HG03095 (cell line): ENCODE results near the gene GNL1.

Source experiments
- ATAC-seq: cut with Tn5 transposase; IDR thresholded peaks from one replicate; pipeline ENCODE4 v1.9.1; 2021; ENCODE audit warnings: moderate library complexity; ENCODE audit not compliant: unreplicated experiment

The GNL1 gene

DNA sequence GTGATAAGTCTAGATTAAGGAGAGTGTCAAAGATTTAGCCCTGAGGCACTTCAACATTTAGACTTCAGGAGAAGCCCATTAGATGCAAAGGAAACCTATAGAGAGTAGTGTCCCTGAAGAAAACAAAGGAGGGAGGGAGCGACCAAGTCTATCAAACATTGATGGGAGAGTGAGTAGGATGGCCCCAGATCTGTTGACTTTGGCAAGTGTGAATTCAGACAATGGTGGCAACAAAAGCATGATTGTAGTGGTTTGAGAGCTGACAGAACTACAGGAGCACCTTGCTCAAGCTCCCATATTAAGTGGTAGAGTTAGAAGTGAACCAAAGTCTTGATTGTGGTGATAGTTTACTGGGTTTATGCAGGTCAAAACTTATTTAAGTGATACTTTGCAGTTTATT, 14.0 kb upstream of the GNL1 start:
- ATAC-seq: no peak

DNA sequence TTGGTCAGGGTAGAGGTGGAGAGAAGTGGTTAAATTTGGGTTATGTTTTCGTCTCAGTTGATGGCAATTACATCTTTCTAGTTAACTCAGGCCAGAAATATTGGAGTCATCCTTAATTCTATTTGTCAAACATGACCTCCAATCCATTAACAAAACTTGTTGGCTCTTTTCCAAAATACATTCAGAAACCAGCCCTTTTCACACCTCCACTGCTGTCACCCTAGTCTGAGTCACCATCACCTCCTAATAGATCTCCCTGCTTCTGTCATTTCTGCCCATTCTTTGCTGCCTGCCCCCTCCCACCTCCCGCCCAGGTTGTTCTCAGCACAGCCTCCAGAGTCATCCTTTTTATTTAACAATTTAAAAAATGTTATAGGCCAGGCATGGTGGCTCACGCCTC, 12.0 kb upstream of the GNL1 start:
- ATAC-seq: no peak

DNA sequence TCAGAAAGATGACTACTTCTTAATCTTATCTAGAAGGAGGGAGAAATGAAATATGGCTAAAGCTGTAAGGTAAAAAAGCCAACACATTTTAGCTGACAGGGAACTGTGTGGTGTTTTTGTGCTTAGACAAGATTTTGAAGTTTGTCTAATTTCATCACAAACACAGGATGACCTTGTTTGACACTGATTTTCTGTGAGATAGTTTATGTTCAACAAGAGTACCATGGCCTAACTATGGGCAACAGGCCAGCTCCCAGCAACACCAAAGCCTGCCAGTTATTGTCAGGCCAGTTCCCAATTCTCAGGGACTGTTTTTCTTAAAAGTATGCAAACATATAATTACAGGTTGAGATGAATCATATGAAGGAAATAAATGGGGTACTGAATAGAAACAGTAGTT, 9.5 kb upstream of the GNL1 start:
- no peak for ATAC-seq

DNA sequence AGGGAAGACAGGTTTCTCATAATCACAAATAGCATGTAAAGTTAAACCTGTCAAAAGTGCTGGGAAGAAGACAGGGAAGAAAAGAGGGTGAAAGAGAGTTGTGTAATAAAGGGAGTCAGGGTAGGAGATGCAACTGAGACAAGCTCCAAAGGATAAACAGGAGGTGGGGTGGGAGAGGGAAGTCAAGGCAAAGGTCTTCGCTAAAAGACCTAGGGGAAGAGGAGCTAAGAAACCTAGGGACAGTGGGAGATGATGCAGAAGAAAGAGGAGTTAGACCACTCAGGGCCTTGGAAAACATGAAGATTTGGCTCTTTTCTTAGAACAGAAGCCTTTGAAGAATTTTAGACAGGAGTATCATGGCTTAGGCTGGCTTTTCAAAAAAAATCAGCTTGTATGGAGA, 7.8 kb upstream of the GNL1 start:
- ATAC-seq: no peak

DNA sequence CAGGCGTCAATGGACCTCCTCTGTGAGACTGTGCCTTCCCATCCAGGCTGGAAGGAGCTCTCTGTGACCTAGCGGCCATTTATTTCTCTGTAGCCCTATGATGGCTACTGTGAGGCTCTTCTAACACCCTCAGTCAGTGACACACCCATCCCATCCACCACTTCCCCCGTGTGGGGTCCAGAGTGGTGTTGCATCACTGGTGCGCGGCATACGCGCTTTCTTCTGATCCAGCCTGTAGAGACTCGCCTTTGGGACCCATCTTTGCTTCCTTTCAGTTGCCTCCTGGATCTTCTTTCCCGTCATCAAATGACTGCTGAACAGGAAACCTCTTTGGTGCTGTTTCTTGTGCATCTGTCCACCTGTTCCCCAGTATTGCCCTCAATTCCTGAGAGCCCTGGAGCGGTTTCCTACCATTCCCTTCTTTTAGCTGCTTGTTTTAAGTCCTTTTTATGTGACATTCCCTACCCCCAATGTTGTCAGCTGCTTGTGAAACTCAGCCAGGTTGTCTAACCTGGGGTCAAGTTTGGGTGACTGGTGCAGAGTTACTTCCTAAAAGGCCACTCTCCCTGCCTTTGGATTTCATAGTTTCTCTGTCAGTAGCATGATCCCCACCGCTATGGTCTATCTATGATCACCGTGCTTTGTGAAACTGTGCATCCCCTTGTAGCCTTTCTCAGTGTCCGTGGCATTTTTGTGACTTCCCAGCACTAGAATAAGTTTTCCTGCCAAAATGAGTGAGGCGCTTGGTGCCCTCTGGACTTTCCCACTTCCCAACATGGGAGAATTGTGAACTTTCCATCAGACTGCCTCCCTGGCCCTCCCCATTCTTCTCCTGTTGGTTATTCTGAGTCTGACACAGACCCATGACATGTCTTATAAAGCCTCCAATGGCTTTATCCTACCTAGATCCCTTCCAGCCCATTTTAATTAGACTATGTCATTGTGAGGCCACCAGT, 6.5 kb upstream of the GNL1 start:
- ATAC-seq: no peak

DNA sequence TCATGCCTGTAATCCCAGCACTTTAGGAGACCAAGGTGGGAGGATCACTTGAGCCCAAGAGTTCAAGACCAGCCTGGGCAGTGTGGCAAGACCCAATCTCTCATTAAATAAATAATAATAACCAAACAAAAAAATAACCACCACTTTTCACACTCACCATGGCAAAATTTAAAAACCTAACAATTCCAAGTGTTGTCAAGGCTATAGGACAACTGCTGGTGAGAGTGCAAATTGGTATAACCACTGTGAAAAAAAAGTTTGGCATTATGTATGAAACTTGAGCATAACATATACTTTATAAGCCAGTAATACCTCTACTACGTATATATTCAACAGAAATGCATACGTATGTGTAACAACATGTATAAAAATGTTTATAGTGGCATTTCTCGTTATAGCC, 4.6 kb upstream of the GNL1 start:
- ATAC-seq: no peak

DNA sequence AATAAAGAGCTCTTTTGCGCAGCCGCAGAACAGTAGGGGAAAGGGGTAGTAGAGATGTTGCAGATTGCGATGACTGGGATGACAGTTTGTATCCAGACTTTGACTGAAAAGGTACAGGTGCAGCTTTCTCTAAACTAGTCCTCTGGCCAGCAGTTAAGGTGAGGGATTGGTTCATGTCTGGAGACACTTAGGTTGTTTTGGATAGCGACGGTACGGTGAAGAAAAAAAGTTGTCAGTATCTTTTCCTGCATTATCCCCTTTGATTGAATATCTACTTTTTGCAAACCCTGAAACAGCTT, 1.3 kb upstream of the GNL1 start:
- ATAC-seq: no peak

DNA sequence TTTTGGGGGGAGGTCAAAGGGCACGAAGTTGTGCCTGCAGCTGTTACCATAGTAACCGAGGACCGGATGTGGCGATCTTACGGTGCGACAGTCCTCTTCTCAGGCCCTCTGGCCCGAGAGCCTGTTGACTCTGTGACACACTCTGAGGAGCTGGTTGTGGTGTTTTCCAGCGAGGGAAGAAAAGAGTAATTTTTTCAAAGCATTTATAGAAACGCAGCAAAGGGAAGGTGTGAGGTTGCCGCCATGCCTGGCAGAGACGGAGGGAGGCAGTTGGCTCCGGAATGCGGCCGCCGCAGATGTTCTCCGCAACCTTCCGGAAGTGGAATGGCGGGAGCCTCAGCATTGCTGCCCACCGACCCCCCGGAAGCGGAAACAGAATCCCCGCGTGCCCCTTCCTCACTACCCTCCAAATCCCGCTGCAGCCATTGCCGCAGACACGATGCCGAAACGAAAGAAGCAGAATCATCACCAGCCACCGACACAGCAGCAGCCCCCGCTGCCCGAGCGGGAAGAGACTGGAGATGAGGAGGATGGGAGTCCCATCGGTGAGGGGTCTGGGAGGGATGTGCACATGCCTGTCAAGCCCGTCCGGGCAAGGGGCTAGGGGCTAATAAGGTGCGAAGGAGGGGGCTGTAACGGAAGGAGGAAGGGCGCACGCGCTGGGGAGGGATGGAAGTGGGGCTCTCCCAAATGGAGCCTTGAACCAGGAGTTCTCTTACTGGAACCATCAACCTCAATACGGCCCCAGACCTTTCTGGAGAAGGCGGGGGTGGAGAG, 805 bp upstream of the GNL1 start, which contains the start of gene PRR3:
Gene PRR3 (plus strand): TSS at position 390 of the 777 bp plus-strand sequence. CDS start 50 bp downstream, at position 440.
- ATAC-seq: peak; percentile 52

DNA sequence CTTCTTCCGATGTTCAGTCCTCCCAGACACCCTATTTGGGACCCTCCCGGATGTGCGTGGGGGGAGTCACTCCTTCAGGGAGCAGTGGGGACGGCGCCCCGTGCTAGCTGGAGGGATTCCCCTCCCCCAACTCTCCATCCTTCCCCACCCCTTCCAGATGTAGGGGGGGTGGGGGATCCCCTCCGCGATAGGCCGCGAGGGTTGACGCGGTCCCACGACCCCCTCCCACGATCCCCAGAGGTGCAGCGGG, 548 bp downstream of the GNL1 start:
- ATAC-seq: no peak

DNA sequence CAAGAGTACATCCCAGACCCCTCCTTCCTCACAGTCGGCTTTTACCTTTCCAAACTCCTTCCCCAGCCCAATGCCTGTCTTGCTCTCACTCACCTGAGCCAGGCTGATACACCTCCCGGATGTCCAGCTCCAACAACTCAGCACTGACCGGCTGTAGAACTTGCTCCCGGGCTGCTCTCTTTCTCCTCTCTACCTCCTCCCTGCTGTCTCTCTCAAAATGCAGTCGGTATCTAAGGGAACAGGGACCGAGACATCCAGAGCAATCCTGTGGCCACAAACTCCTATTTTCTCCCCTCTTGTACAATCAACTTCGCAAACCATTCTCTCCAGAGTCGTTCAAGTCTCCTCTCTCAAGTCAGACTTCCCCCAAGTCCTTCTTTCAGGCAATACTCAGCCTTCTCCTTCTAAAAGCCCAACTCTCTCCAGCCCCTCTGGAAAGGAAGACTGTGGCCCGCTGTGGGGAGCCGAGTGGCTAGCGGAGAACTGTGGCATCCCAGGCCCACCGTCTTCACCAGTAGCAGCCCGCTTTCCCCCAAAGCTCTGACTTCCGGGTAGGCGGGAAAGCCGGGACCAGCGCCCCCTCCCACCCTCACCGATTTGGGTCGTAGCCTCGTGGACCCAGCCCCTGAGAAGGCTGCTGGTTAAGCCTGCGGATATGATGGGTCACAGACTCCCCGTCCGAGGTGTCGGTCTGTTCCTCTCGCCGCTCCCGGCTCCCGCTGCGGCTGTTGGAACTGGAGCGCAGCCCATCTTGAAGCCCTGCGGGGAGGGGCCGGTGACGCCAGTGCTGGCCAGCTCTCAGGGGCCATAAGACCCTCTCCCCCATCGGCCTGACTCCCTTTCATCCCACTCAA, 1.1 kb downstream of the GNL1 start:
- ATAC-seq: no peak

DNA sequence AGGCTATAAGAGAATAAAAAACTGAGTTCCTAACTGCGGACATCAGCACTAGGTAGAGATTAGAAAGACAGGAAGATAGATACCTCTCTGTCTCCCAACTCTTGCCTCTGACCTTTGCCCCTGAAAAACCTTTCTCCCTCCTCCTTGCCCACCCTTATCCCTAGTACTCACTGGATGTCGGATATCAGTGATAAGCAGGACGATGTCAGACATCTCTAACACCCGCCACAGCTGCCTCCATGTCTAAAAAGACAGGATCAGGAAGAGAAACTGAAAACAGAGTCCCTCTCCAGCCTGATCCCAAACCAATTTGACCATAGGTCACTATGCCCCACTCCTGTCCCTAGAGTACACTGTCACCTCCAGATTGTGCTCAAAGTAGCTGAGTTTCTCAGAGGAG, 1.9 kb downstream of the GNL1 start:
- ATAC-seq: no peak

DNA sequence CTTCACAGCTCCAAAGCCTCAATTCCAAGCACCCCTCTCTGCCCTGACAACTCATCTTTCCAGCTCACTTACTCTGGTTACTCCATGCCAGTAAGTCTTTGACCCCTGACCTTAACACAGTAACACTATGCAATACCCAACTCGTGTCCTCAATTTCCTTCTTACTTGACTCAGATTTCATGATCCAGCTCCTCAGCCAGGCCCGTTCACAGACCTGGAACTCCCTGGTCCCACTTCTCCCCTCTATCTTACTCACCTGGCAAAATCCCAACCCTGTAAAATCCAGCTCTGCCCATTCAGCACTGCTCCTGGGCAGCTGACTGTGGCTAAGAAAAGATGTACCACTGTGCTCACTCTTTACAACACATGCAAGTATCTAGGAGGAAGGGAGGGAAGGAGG, 7.9 kb downstream of the GNL1 start:
- ATAC-seq: no peak

DNA sequence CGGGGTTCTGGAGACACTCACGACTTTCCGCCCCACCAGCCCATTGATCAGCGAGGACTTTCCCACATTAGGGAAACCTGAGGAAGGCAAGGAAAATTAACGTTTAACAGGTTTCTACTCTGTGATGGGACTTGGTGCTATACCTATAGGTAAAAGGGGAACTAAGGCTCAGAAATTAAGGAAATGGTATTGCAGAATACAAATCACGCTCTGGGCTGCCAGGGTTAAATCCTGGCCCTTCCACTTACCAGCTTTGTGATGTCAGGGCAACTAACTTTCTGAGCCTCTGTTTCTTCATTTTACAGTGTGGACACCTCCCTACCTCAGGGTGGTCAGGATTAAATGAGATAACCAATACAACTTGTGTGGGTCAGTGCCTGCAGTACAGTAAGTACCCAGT, 8.8 kb downstream of the GNL1 start:
- ATAC-seq: no peak

DNA sequence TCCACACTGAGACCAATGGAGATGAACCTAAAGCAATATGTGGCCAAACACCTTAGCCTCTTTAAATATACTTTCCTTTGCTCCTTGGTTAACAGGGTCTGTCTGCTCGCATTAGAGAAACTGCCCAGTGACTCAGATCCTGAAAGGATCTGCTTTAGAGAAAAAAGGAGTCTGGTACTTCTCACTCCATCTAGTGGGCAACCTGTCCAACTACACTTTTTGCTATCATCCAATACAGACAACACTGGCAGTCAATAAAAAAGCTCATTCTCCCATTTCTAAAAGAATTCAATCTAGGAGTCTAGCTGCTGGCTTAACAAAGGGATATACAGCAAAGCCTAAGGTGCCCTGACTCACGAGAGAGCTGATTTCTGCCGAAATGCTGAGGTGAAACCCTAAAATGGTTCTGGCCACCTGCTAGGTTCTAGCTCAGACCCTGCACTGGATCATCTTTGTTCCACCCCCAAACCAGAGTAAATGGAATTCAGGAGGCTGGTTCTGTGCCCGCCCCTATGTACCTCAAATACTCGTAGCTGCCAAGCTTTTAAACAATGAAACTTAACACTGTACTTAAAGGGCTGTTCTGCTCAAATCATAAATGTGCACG, 11.5 kb downstream of the GNL1 start:
- no peak for ATAC-seq

DNA sequence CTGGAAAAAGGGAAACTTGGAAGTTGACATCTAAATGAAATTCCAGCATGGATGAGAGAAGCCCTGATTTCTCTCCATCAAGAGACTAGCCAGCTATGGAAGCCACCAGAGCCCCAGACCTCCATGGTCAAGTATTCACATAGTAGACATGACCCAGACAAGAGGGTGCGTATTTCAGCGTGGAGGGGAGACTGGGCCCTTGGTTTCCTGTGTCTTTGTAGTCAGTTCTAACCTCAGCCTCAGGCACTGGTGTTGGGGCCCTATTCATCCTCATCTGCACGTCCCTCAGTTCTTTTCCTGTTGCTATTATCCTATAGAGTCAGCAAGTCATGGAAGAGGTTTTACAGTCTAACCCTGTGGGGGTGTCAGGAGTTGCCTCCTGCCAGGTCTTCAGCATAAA, 12.5 kb downstream of the GNL1 start:
- no peak for ATAC-seq

DNA sequence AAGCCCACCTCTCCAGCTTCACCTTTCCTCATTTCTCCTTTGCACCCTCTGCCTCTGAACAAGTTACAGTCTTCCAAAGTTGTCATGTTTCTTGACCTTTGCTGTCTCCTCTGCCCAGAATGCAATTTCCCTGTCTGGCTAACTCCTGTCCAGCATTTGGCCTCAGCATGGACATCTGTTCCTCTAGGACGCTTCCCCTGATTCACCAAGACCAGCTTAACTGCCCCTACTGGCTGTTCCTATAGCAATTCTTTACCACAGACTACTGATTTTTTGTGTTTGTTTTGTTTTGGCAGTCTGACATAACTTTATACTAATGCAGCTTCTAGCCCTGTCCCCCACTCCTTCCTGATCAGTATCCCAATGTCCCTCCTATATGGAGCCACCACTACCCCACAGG, 13.4 kb downstream of the GNL1 start:
- no peak for ATAC-seq

DNA sequence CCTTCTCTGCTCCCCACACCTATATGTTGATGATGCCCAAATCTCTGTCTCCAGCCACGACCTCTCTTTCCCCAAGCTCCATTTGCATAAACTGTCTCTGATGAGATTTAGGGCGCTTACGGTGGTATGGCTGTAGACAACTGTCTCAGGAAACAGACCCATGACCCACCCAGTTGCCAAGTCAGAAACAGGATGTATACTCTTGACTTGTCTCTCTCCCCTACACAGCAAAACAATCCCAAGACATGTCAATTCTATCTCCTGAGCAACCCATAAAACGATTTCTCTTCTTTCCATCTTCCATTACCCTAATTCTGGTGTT, 13.9 kb downstream of the GNL1 start:
- ATAC-seq: no peak

DNA sequence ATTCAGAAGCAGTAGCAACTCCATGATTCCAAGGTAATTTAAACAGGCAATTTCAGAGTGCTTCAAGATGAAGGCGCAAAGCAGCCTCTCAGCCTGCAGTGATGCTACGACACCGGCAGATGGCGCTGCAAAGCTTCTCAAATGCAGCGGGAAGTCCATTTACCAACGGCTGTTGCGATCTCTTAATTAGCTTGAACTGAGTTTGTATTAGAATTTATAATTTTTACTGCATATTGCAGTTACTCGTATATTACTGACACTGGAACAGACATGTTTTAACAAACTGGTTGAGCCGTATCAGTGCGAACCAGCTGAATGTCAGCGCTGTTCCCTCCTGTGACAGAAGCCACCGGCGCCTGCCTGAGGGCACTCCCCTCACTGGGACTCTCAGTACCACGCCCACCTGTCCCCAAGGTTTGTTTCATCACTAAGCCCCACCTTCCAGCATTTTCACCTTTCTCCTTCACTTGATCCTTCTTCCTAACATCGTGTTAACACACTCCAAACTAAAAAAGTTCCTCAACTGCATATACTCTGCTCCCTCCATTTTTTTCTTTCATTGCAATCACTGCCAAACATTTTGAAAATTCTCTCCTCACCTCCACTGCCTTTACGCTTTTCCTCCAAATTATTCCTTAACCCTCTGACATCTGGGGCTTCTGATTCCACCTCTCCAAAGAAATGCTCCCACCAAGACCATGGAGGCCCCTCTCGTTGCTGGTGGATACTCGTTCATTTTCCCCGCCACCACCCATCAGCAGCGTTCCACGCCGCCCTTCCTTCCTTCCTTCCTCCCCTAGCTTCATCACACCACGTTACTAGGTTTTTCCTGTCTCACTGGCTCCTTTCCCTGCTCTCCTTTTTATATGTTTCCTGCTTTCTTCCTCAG, 14.5 kb downstream of the GNL1 start:
- no peak for ATAC-seq

DNA sequence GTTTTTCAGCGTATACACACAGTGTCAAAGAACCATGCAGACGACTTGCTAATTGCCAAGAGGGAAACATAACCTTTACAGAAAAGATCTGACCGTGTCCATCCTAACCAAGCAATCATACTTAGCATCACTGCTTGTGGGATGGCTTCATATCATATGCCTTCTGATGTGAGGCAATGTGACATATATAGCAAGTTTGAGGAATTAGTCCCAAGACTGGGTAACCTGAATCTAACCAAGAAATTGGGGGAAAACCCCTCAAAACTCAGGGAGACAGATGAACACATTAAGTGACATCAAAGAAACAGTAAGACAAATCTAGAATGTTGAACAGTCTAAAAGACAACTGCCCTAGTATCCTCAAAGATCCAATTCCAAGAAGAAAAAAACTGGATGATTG, 18.4 kb downstream of the GNL1 start:
- ATAC-seq: no peak
